ENCODE measurements around the gene BANP.
"Not testable (repeated sequence)": the region's sequence is repeated elsewhere in the genome, so short reads cannot be mapped to it uniquely, and the experiment has no call there.

BANP gene

DNA sequence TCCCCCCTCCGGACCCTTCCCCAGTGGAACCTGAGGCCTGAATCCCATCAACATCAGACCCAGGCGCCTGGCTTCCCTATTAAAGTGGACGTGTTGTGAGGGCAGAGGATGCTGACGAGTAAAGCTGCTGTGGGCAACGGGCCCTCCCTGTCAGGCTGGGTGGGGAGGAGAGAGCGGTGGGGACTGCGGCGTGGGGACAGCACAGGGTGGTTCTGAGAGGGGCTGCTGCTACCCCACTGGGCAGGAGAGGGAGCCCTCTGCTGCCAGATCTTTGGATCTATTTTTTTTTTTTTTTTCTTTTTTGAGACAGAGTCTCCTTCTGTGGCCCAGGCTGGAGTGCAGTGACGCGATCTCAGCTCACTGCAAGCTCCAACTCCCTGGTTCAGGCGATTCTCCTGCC is 20.8 kb upstream of the BANP start:
- peaks cover 27 to 35% of the 10 kb centered on the region in 2 experiments for H3K27me3 ChIP-seq (ENCODE audit: control insufficient read depth in 1 of 2, insufficient read depth in 1 of 2, low read length in 2 of 2)
- H3K9me3 ChIP-seq (ENCODE audit: control insufficient read depth, low read length), result no peaks in the 10 kb centered on the region
- no peak overlapping the region for H3K4ac ChIP-seq (ENCODE audit: low read depth in 1 of 2, low read length in 2 of 2)
- H3K4me1 ChIP-seq (ENCODE audit: control insufficient read depth, insufficient read depth, low read depth, low read length), result peaks cover 8% of the 10 kb centered on the region
- no peak overlapping the region for H3K14ac ChIP-seq (ENCODE audit: low read length in 2 of 2)
- H3K18ac ChIP-seq (ENCODE audit: low read depth in 1 of 2, low read length in 2 of 2), result no peak overlapping the region
- DNase-seq, result peak; percentile 16
- no peak overlapping the region for H3K27ac ChIP-seq (ENCODE audit: low read length, poor library complexity, severe bottlenecking)
- no peak overlapping the region for H3K4me3 ChIP-seq (ENCODE audit: insufficient read depth in 1 of 2, low read depth in 1 of 2, low read length in 2 of 2)
- 78% methylated on average over 10 of the region's 11 CpGs for WGBS
- H2BK5ac ChIP-seq (ENCODE audit: low read depth, low read length, poor library complexity, severe bottlenecking), result no peak overlapping the region
- no peaks in the 10 kb centered on the region for H3K79me1 ChIP-seq (replicated peaks; ENCODE audit: low read length, poor library complexity, severe bottlenecking)
- H2AK5ac ChIP-seq (ENCODE audit: low read length, severe bottlenecking), result no peak overlapping the region
- H2BK12ac ChIP-seq (ENCODE audit: low read length in 2 of 2), result no peak overlapping the region
- no peak overlapping the region for H4K8ac ChIP-seq (ENCODE audit: low read length)
- no peak overlapping the region for H3K4me2 ChIP-seq (ENCODE audit: low read length, poor library complexity, severe bottlenecking)
- H3K36me3 ChIP-seq (ENCODE audit: control insufficient read depth in 1 of 2, insufficient read depth in 2 of 2, low read depth in 1 of 2, low read length in 2 of 2), result no peaks in the 10 kb centered on the region
- H4K91ac ChIP-seq (ENCODE audit: low read length), result no peak overlapping the region
- H2BK120ac ChIP-seq (ENCODE audit: low read depth, low read length), result no peak overlapping the region
- H3K9ac ChIP-seq (ENCODE audit: low read length), result no peak overlapping the region
- no peak overlapping the region for H2AFZ ChIP-seq (ENCODE audit: low read depth, low read length)
- no peak overlapping the region for H2BK15ac ChIP-seq (ENCODE audit: low read depth, poor library complexity, severe bottlenecking)
- H3K23ac ChIP-seq (ENCODE audit: low read length in 2 of 2), result no peak overlapping the region

DNA sequence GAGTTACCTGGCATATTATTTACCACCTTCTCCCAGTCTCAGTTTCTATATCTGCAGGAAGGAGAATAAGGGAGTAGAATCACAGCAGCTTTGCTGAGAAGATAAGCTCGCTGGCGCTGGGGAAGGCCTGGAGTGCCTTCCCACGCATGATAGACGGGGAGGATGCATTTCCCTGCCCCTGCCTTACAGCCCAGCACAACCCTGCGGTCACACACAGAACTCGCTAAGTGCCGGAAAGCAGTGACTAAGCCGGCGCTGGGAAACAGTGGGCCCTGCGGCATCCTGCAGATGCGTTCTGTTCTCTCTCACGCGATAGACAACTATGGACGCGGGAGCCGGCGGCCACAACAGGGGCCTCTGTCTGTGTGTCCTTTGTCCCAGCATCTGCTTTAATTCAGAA is 19.7 kb upstream of the BANP start:
- Histone ChIP-seq H4K8ac (ENCODE audit: low read length) (no peak overlapping the region), H3K79me1 (replicated peaks; ENCODE audit: low read length, poor library complexity, severe bottlenecking) (no peaks in the 10 kb centered on the region), H2BK15ac (ENCODE audit: low read depth, poor library complexity, severe bottlenecking) (no peak overlapping the region), H3K14ac (ENCODE audit: low read length in 2 of 2) (no peak overlapping the region), H3K9ac (ENCODE audit: low read length) (no peak overlapping the region), H3K4ac (ENCODE audit: low read depth in 1 of 2, low read length in 2 of 2) (no peak overlapping the region), H3K27me3 (ENCODE audit: control insufficient read depth in 1 of 2, insufficient read depth in 1 of 2, low read length in 2 of 2) (peaks cover 20 to 29% of the 10 kb centered on the region in 2 experiments), H2AFZ (ENCODE audit: low read depth, low read length) (no peak overlapping the region), H3K4me2 (ENCODE audit: low read length, poor library complexity, severe bottlenecking) (no peak overlapping the region), H3K4me3 (ENCODE audit: insufficient read depth in 1 of 2, low read depth in 1 of 2, low read length in 2 of 2) (no peak overlapping the region), H3K36me3 (ENCODE audit: control insufficient read depth in 1 of 2, insufficient read depth in 2 of 2, low read depth in 1 of 2, low read length in 2 of 2) (no peaks in the 10 kb centered on the region), H3K4me1 (ENCODE audit: control insufficient read depth, insufficient read depth, low read depth, low read length) (peaks cover 6% of the 10 kb centered on the region), H4K91ac (ENCODE audit: low read length) (no peak overlapping the region), H3K27ac (ENCODE audit: low read length, poor library complexity, severe bottlenecking) (no peak overlapping the region), H2BK5ac (ENCODE audit: low read depth, low read length, poor library complexity, severe bottlenecking) (no peak overlapping the region), H2BK120ac (ENCODE audit: low read depth, low read length) (peak overlapping the region; percentile 19), H2AK5ac (ENCODE audit: low read length, severe bottlenecking) (no peak overlapping the region), H2BK12ac (ENCODE audit: low read length in 2 of 2) (no peak overlapping the region), H3K9me3 (ENCODE audit: control insufficient read depth, low read length) (no peaks in the 10 kb centered on the region), H3K18ac (ENCODE audit: low read depth in 1 of 2, low read length in 2 of 2) (no peak overlapping the region), H3K23ac (ENCODE audit: low read length in 2 of 2) (no peak overlapping the region)
- DNase-seq, result peak; percentile 29
- WGBS, result 89% methylated on average over 17 of the region's 17 CpGs

DNA sequence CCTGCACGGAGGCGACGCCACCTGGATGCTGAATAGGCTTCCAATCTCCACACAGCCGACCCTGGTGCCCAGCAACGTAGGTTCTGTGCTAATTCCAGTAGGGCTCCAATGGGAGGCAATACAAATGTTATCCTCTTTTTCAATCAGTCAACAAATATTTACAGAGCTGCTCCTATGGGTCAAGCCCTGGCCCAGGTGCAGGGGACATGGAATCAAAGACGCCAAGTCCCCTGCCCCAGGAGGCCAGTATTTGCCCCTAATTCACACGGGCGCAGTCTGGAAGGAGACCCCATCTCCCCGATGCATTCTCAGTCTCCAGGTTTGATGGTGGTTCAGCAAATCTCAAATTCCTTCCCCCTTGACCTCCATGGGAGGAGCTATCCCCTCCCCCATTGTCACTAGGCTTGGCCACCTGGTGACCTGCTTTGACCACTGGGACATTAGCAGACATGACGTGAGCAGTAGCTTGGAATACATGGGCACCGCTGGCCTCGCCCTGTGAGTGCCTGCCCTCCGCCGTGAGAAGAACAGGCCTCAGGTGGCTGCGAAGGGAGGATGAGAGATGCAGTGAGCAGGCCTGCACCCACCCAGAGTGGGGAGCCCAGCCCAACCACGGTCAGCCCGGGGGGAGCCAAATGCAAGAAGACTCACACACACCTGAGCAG is 18.6 kb upstream of the BANP start:
- not testable (repeated sequence) for H3K4me2 ChIP-seq (ENCODE audit: low read length, poor library complexity, severe bottlenecking); H3K36me3 ChIP-seq (ENCODE audit: control insufficient read depth in 1 of 2, insufficient read depth in 2 of 2, low read depth in 1 of 2, low read length in 2 of 2); H2BK15ac ChIP-seq (ENCODE audit: low read depth, poor library complexity, severe bottlenecking); H3K4me3 ChIP-seq (ENCODE audit: insufficient read depth in 1 of 2, low read depth in 1 of 2, low read length in 2 of 2); H2AK5ac ChIP-seq (ENCODE audit: low read length, severe bottlenecking); H4K8ac ChIP-seq (ENCODE audit: low read length); H3K79me1 ChIP-seq (replicated peaks; ENCODE audit: low read length, poor library complexity, severe bottlenecking); H3K4ac ChIP-seq (ENCODE audit: low read depth in 1 of 2, low read length in 2 of 2); H2BK120ac ChIP-seq (ENCODE audit: low read depth, low read length); H3K4me1 ChIP-seq (ENCODE audit: control insufficient read depth, insufficient read depth, low read depth, low read length); H4K91ac ChIP-seq (ENCODE audit: low read length); H2BK5ac ChIP-seq (ENCODE audit: low read depth, low read length, poor library complexity, severe bottlenecking); H2AFZ ChIP-seq (ENCODE audit: low read depth, low read length); H2BK12ac ChIP-seq (ENCODE audit: low read length in 2 of 2); H3K9me3 ChIP-seq (ENCODE audit: control insufficient read depth, low read length); H3K23ac ChIP-seq (ENCODE audit: low read length in 2 of 2); H3K9ac ChIP-seq (ENCODE audit: low read length); DNase-seq; H3K14ac ChIP-seq (ENCODE audit: low read length in 2 of 2); H3K18ac ChIP-seq (ENCODE audit: low read depth in 1 of 2, low read length in 2 of 2); H3K27ac ChIP-seq (ENCODE audit: low read length, poor library complexity, severe bottlenecking)
- peaks cover 11 to 22% of the 10 kb centered on the region in 2 experiments for H3K27me3 ChIP-seq (ENCODE audit: control insufficient read depth in 1 of 2, insufficient read depth in 1 of 2, low read length in 2 of 2)
- WGBS, result 97% methylated on average over 14 of the region's 17 CpGs

DNA sequence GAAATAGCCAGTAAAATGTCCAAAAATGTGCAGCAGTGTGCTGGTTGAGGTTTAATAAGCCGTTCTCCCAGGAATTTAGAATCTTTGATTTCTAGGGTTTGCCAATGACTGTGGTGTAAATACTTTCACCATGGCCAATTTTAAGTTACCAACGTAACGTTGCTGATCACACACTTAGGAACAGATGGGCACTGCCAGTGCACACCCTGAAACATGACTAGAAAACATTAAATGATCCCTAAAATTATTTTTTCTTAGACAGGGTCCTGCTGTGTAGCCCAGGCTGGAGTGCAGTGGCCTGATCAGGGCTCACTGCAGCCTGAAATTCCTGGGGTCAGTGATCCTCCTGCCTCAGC is 18.1 kb upstream of the BANP start:
- H2BK15ac ChIP-seq (ENCODE audit: low read depth, poor library complexity, severe bottlenecking), result no peak overlapping the region

More for the DNA sequence above, 18.1 kb upstream of the BANP start:
- H3K9ac ChIP-seq (ENCODE audit: low read length), result no peak overlapping the region
- H3K79me1 ChIP-seq (replicated peaks; ENCODE audit: low read length, poor library complexity, severe bottlenecking), result no peaks in the 10 kb centered on the region
- no peak overlapping the region for H2BK5ac ChIP-seq (ENCODE audit: low read depth, low read length, poor library complexity, severe bottlenecking)
- H3K23ac ChIP-seq (ENCODE audit: low read length in 2 of 2), result no peak overlapping the region
- no peaks in the 10 kb centered on the region for H3K9me3 ChIP-seq (ENCODE audit: control insufficient read depth, low read length)
- H3K4me1 ChIP-seq (ENCODE audit: control insufficient read depth, insufficient read depth, low read depth, low read length), result peaks cover 6% of the 10 kb centered on the region
- H2BK120ac ChIP-seq (ENCODE audit: low read depth, low read length), result no peak overlapping the region
- H3K36me3 ChIP-seq (ENCODE audit: control insufficient read depth in 1 of 2, insufficient read depth in 2 of 2, low read depth in 1 of 2, low read length in 2 of 2), result no peaks in the 10 kb centered on the region
- no peak overlapping the region for H3K18ac ChIP-seq (ENCODE audit: low read depth in 1 of 2, low read length in 2 of 2)
- no peak overlapping the region for H2AFZ ChIP-seq (ENCODE audit: low read depth, low read length)
- H2BK12ac ChIP-seq (ENCODE audit: low read length in 2 of 2), result no peak overlapping the region
- 83% methylated on average over 3 of the region's 3 CpGs for WGBS
- no peak overlapping the region for H3K27ac ChIP-seq (ENCODE audit: low read length, poor library complexity, severe bottlenecking)
- H3K4ac ChIP-seq (ENCODE audit: low read depth in 1 of 2, low read length in 2 of 2), result no peak overlapping the region
- H3K4me2 ChIP-seq (ENCODE audit: low read length, poor library complexity, severe bottlenecking), result no peak overlapping the region
- H3K14ac ChIP-seq (ENCODE audit: low read length in 2 of 2), result no peak overlapping the region
- H3K4me3 ChIP-seq (ENCODE audit: insufficient read depth in 1 of 2, low read depth in 1 of 2, low read length in 2 of 2), result no peak overlapping the region
- DNase-seq, result no peak
- H2AK5ac ChIP-seq (ENCODE audit: low read length, severe bottlenecking), result no peak overlapping the region
- H4K8ac ChIP-seq (ENCODE audit: low read length), result no peak overlapping the region
- H3K27me3 ChIP-seq (ENCODE audit: control insufficient read depth in 1 of 2, insufficient read depth in 1 of 2, low read length in 2 of 2), result peaks cover 8 to 22% of the 10 kb centered on the region in 2 experiments
- H4K91ac ChIP-seq (ENCODE audit: low read length), result no peak overlapping the region

Data from mesenchymal stem cell (in vitro differentiated cells and primary cell).